HepG2 (cell line): ENCODE data around the gene CRY1. TPM values are rescaled to one million over a fixed set of nuclear protein-coding genes. Genes with fewer than 3 reads are reported as not detected.
A peak's percentile ranks its signal among the peaks of the same experiment; 100 is the strongest.

Experiments used
- CSRNP1 ChIP-seq: sonication (generic); formaldehyde crosslinking; IDR thresholded peaks from 2 replicates; pipeline ENCODE4 v1.8.1; 2023; ENCODE audit warnings: mild to moderate bottlenecking, missing genetic modification reagents
- FOXK1 ChIP-seq: sonication (generic); formaldehyde crosslinking; IDR thresholded peaks from 2 replicates; pipeline ENCODE4 v1.4.0; 2020; ENCODE audit warnings: low read depth, missing genetic modification reagents, borderline replicate concordance
- HBP1 ChIP-seq: IDR thresholded peaks from 2 replicates; pipeline ENCODE4 v1.6.1; 2016; ENCODE audit warnings: low read depth, control low read depth
- MAZ ChIP-seq, 2 experiments: sonication (generic) in 1 of 2; formaldehyde crosslinking in 1 of 2; IDR thresholded peaks; 2 replicates each; pipeline versions ENCODE4 v1.5.0 to v1.6.1; 2012 to 2020; ENCODE audit warnings: low read depth in 2 of 2, mild to moderate bottlenecking in 2 of 2, borderline replicate concordance in 1 of 2, improper control_type of control experiment in 1 of 2, low read length in 1 of 2, missing genetic modification reagents in 1 of 2, moderate library complexity in 1 of 2
- MXD4 ChIP-seq: IDR thresholded peaks from 2 replicates; pipeline ENCODE4 v1.6.1; 2016; ENCODE audit warnings: mild to moderate bottlenecking, missing biosample characterization, missing genetic modification reagents
- NR1H2 ChIP-seq: sonication (generic); formaldehyde crosslinking; IDR thresholded peaks from 2 replicates; pipeline ENCODE4 v1.8.1; 2022; ENCODE audit warnings: low read depth, missing genetic modification reagents, borderline replicate concordance
- SNAPC4 ChIP-seq: sonication (generic); formaldehyde crosslinking; IDR thresholded peaks from 2 replicates; pipeline ENCODE4 v1.4.0; 2020; ENCODE audit warnings: mild to moderate bottlenecking, missing genetic modification reagents
- TEF ChIP-seq: sonication (generic); formaldehyde crosslinking; IDR thresholded peaks from 2 replicates; pipeline ENCODE4 v1.5.0; 2020; ENCODE audit warnings: missing genetic modification reagents
- ZMYM3 ChIP-seq: sonication (generic); formaldehyde crosslinking; IDR thresholded peaks from 2 replicates; pipeline ENCODE4 v1.5.1; 2020; ENCODE audit warnings: mild to moderate bottlenecking, missing genetic modification reagents
- ZNF142 ChIP-seq: sonication (generic); formaldehyde crosslinking; IDR thresholded peaks from 2 replicates; pipeline ENCODE4 v1.4.0; 2020; ENCODE audit warnings: missing genetic modification reagents
- ZNF629 ChIP-seq: sonication (generic); formaldehyde crosslinking; conservative IDR thresholded peaks from 2 replicates; pipeline ENCODE4 v1.5.0; 2020; ENCODE audit warnings: missing genetic modification reagents
- polyA plus RNA-seq, 8 experiments: library from polyadenylated mRNA; depleted of rRNA in 3 of 8; stranded (reverse) in 7 of 8; unstranded in 1 of 8; fragments of >200 nt; fragmentation: Illumina TruSeq in 4 of 8; extraction: Trizol in 4 of 8; gene quantifications; 2 replicates each; pipeline versions ENCODE4 v1.2.1 to v1.2.3, GENCODE V29; 2011 to 2016; ENCODE audit warnings: low read depth in 4 of 8, missing spikeins in 1 of 8, mixed read lengths in 1 of 8; ENCODE audit not compliant: insufficient read depth in 1 of 8
- total RNA-seq, 5 experiments: library from RNA; depleted of rRNA; stranded (reverse); fragments of >200 nt; fragmentation: Illumina TruSeq; extraction: Trizol; gene quantifications; 2 replicates each; pipeline ENCODE4 v1.2.3, GENCODE V29; 2016; ENCODE audit warnings: low read depth in 1 of 5

The CRY1 gene
- total and polyA plus RNA-seq, 2 of the 13 experiments (the other 11 are each of a cell fraction or from before 2014, with no cell fraction given): 11.4 to 13.9 TPM

GRCh38 chr12:106986625-106987389, 106.5 kb downstream of the CRY1 start, which contains the start of gene MTERF2 (continued):
- TF ChIP-seq FOXK1 (CRISPR knock-in tag): 0 out of 2 replicates have a peak, but pooled peaks have one; percentile 31
- peak; percentile 86 for TF ChIP-seq CSRNP1
- TF ChIP-seq MXD4: peak; percentile 79
- TF ChIP-seq ZNF142 (CRISPR knock-in tag): 0 out of 2 replicates have a peak, but pooled peaks have one; percentile 47
- TF ChIP-seq ZMYM3 (CRISPR knock-in tag): peak; percentile 51; the same call in 1 of the 2 replicates
- TF ChIP-seq MAZ (IDR thresholded peaks at IDR 0.05; ENCODE audit: borderline replicate concordance, low read depth, low read length): no peak
- no peak for TF ChIP-seq MAZ (CRISPR knock-in tag; IDR thresholded peaks at IDR 0.05; ENCODE audit: low read depth)
- TF ChIP-seq NR1H2 (CRISPR knock-in tag): no peak
- 0 out of 2 replicates have a peak, but pooled peaks have one; percentile 8 for TF ChIP-seq HBP1
- no peak for TF ChIP-seq TEF (CRISPR knock-in tag)
- TF ChIP-seq ZNF629: no peak
- peak; percentile 72; the same call in 1 of the 2 replicates for TF ChIP-seq SNAPC4 (CRISPR knock-in tag)
